Activated naive CD4-positive, alpha-beta T cell treated with anti-CD3 and anti-CD28 coated beads, Interleukin-2, amount 10 ng/mL, durations not matched to agents 7 days and 5 days (primary cell): ENCODE data around the gene SALL2.
A peak's percentile ranks its signal among the peaks of the same experiment; 100 is the strongest.

Experiments
- CTCF ChIA-PET: fragments of 350-600 bp; sonication (Branson Sonifier 250); formaldehyde crosslinking; loops from one replicate; lab custom pipeline; 2021; ENCODE audit warnings: antibody characterized with exemption; lab: Charles Lee
- DNase-seq: peaks from one replicate; pipeline ENCODE4 v3.0.0-alpha.2; 2020
- H3K27ac Mint-ChIP-seq: one replicate; pipeline ENCODE4 v1.8.0; 2021; ENCODE audit warnings: mild to moderate bottlenecking, moderate library complexity, mixed read lengths
- H3K27me3 Mint-ChIP-seq: one replicate; pipeline ENCODE4 v1.8.0; 2021; ENCODE audit warnings: mild to moderate bottlenecking, mixed read lengths
- H3K36me3 Mint-ChIP-seq: one replicate; pipeline ENCODE4 v1.8.0; 2021; ENCODE audit warnings: mixed read lengths
- H3K4me1 Mint-ChIP-seq: one replicate; pipeline ENCODE4 v1.8.0; 2021; ENCODE audit warnings: mixed read lengths
- H3K4me3 Mint-ChIP-seq: one replicate; pipeline ENCODE4 v1.8.0; 2021; ENCODE audit warnings: mild to moderate bottlenecking, moderate library complexity, mixed read lengths
- H3K9me3 Mint-ChIP-seq: one replicate; pipeline ENCODE4 v1.8.0; 2021; ENCODE audit warnings: mixed read lengths

The SALL2 gene

GRCh38 chr14:21486640-21487087 is 39.5 kb downstream of the SALL2 start:
- no peaks in the 10 kb centered on the region for H3K9me3 Mint-ChIP-seq
- CTCF ChIA-PET: no interaction called here
- no peaks in the 10 kb centered on the region for H3K27me3 Mint-ChIP-seq
- H3K4me1 Mint-ChIP-seq: no peaks in the 10 kb centered on the region
- H3K36me3 Mint-ChIP-seq: peaks cover 18% of the 10 kb centered on the region
- no peak overlapping the region for H3K27ac Mint-ChIP-seq
- H3K4me3 Mint-ChIP-seq: no peak overlapping the region
- no peak for DNase-seq

GRCh38 chr14:21476925-21477681 is 49.0 kb downstream of the SALL2 start, which contains the start of the genes RAB2B and TOX4:
TSS of gene RAB2B (minus strand) at chr14:21476959. CDS start at chr14:21476872, 87 bp downstream.
TSS of gene TOX4 (plus strand) at chr14:21477195. CDS start at chr14:21477279, 84 bp downstream.
- no peaks in the 10 kb centered on the region for H3K9me3 Mint-ChIP-seq
- peaks cover 40% of the 10 kb centered on the region for H3K4me1 Mint-ChIP-seq
- H3K36me3 Mint-ChIP-seq: peaks cover 25% of the 10 kb centered on the region
- peak within 1 kb of the TSS; percentile 98 for H3K27ac Mint-ChIP-seq
- DNase-seq: peak; percentile 97
- no peaks in the 10 kb centered on the region for H3K27me3 Mint-ChIP-seq
- CTCF ChIA-PET: interaction anchor here (0.9 to 3.6 kb wide), 10 partner anchors 10 to 79 kb away, joined by 3 to 17 read pairs (median 5); partner anchors contain the start of genes CHD8 and METTL3
- H3K4me3 Mint-ChIP-seq: peak within 1 kb of the TSS; percentile 99

- DNase-seq: peak; percentile 87
- Mint-ChIP-seq H3K27ac (peak overlapping the region; percentile 98), H3K4me1 (peaks cover 40% of the 10 kb centered on the region), H3K9me3 (no peaks in the 10 kb centered on the region), H3K27me3 (no peaks in the 10 kb centered on the region), H3K36me3 (peaks cover 25% of the 10 kb centered on the region), H3K4me3 (peak overlapping the region; percentile 99)
- CTCF ChIA-PET: interaction anchor here (1.4 to 3.6 kb wide), 3 partner anchors 10 to 39 kb away, joined by 5 to 17 read pairs (median 5); partner anchors contain the start of gene CHD8
Measured at GRCh38 chr14:21476523-21476924, 49.6 kb downstream of the SALL2 start.

- Mint-ChIP-seq H3K9me3 (no peaks in the 10 kb centered on the region), H3K36me3 (peaks cover 23% of the 10 kb centered on the region), H3K27ac (peak overlapping the region; percentile 98), H3K4me3 (peak overlapping the region; percentile 99), H3K27me3 (no peaks in the 10 kb centered on the region), H3K4me1 (peaks cover 40% of the 10 kb centered on the region)
- no peak for DNase-seq
- CTCF ChIA-PET: interaction anchor here (1.4 to 3.6 kb wide), 3 partner anchors 9 to 39 kb away, joined by 5 to 17 read pairs (median 5); partner anchors contain the start of gene CHD8
Measured at GRCh38 chr14:21475767-21476522, 50.2 kb downstream of the SALL2 start.
